ENCODE data around the gene IAH1. TPM values are rescaled to one million over a fixed set of nuclear protein-coding genes. Genes with fewer than 3 reads are reported as not detected.

IAH1 gene
- total and polyA plus RNA-seq, 9 of the 15 experiments (the other 6 are each of a cell fraction or from before 2014, with no cell fraction given), result 0.04 to 19.3 (median 0.36) TPM; not detected in 3

- TF ChIP-seq ZNF766 (CRISPR knock-in tag; conservative IDR thresholded peaks at IDR 0.05) (no peak), CCNT2 (IDR thresholded peaks at IDR 0.05; ENCODE audit: borderline replicate concordance, extremely low read depth, insufficient read length, low read depth, low read length) (no peak), ZNF57 (CRISPR knock-in tag; IDR thresholded peaks at IDR 0.05) (no peak), CREM (IDR thresholded peaks at IDR 0.05; ENCODE audit: low read depth) (no peak), IRF1 (CRISPR knock-in tag; IDR thresholded peaks at IDR 0.05; ENCODE audit: borderline replicate concordance) (no peak), MTA2 (IDR thresholded peaks at IDR 0.05; ENCODE audit: low read depth) (no peak), HDAC1 (IDR thresholded peaks at IDR 0.05) (no peak), ZNF589 (CRISPR knock-in tag; IDR thresholded peaks at IDR 0.05; ENCODE audit: low read depth) (no peak), PTTG1 (tag; IDR thresholded peaks at IDR 0.05; ENCODE audit: low read depth) (no peak), ZNF444 (CRISPR knock-in tag; IDR thresholded peaks at IDR 0.05) (no peak), ZNF224 (CRISPR knock-in tag; IDR thresholded peaks at IDR 0.05) (no peak), PHF21A (IDR thresholded peaks at IDR 0.05; ENCODE audit: borderline replicate concordance, low read depth) (no peak), ZNF121 (CRISPR knock-in tag; conservative IDR thresholded peaks at IDR 0.05) (no peak), ZNF584 (CRISPR knock-in tag; IDR thresholded peaks at IDR 0.05; ENCODE audit: low read depth) (no peak)
- TF ChIP-seq, protein P1, sequence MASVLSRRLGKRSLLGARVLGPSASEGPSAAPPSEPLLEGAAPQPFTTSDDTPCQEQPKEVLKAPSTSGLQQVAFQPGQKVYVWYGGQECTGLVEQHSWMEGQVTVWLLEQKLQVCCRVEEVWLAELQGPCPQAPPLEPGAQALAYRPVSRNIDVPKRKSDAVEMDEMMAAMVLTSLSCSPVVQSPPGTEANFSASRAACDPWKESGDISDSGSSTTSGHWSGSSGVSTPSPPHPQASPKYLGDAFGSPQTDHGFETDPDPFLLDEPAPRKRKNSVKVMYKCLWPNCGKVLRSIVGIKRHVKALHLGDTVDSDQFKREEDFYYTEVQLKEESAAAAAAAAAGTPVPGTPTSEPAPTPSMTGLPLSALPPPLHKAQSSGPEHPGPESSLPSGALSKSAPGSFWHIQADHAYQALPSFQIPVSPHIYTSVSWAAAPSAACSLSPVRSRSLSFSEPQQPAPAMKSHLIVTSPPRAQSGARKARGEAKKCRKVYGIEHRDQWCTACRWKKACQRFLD (CRISPR knock-in tag; IDR thresholded peaks at IDR 0.05), result no peak
Measured at GRCh38 chr2:9533663-9534062, 59.3 kb downstream of the IAH1 start (continued).

Data from K562 (cell line).